Body of pancreas (tissue), 4 donors: ENCODE results near the gene CCDC186.

Source experiments
- CTCF ChIP-seq, 7 experiments: fragments of 450-650 bp in 4 of 7; fragments of 200-600 bp in 3 of 7; sonication (generic) in 3 of 7; IDR thresholded peaks; one replicate each; pipeline ENCODE4 v1.5.1; 2016 to 2019; ENCODE audit warnings: antibody characterized with exemption in 7 of 7
- POLR2A ChIP-seq, 3 donors: fragments of 450-650 bp; IDR thresholded peaks; one replicate each; pipeline ENCODE4 v1.6.1; 2016; ENCODE audit warnings: antibody characterized with exemption in 3 of 3, mild to moderate bottlenecking in 2 of 3

- TF ChIP-seq CTCF (IDR thresholded peaks at IDR 0.05) = no peak
- TF ChIP-seq POLR2A (IDR thresholded peaks at IDR 0.05) = no peak
Measured at GRCh38 chr10:114121031-114121430, 53.0 kb downstream of the CCDC186 start.
